Upper lobe of right lung (tissue), 1 donor: ENCODE measurements around the gene TWNK. TPM values are rescaled to one million over a fixed set of nuclear protein-coding genes. Genes with fewer than 3 reads are reported as not detected.
A peak's percentile ranks its signal among the peaks of the same experiment; 100 is the strongest.

Source experiments
- ATAC-seq: fragments of 200-7000 bp; cut with Tn5 transposase; one replicate; pipeline ENCODE4 v1.9.1; 2020; ENCODE audit warnings: mild to moderate bottlenecking, moderate library complexity
- DNase-seq: peaks from one replicate; pipeline ENCODE4 v3.0.0-alpha.2; 2020
- H3K27ac ChIP-seq: fragments of 200-600 bp; one replicate; pipeline ENCODE4 v1.8.0; 2022
- H3K27me3 ChIP-seq: fragments of 200-600 bp; one replicate; pipeline ENCODE4 v1.8.0; 2022; ENCODE audit warnings: mild to moderate bottlenecking
- H3K36me3 ChIP-seq: fragments of 200-600 bp; one replicate; pipeline ENCODE4 v1.8.0; 2022
- H3K4me1 ChIP-seq: fragments of 200-600 bp; one replicate; pipeline ENCODE4 v1.8.0; 2022
- H3K4me3 ChIP-seq: fragments of 200-600 bp; one replicate; pipeline ENCODE4 v1.8.0; 2022; ENCODE audit warnings: mild to moderate bottlenecking
- H3K9me3 ChIP-seq: fragments of 200-600 bp; one replicate; pipeline ENCODE4 v1.8.0; 2022
- CTCF ChIP-seq: fragments of 200-600 bp; IDR thresholded peaks from one replicate; pipeline ENCODE4 v1.8.0; 2022; ENCODE audit warnings: antibody characterized with exemption
- intact Hi-C: fragments of 100-400 bp; cut with DNase I; formaldehyde crosslinking; loops from one replicate; pipeline ENCODE4 v1.11.0; 2022
- total RNA-seq: library from RNA; stranded (reverse); fragmentation: NEBNext Ultra II Directional; extraction: Animal tissue kit (Norgen Biotek cat#: 25700); gene quantifications from one replicate; pipeline ENCODE4 v1.2.1, GENCODE V29; 2021
- donor health status: DM: no; HTN: yes; CAD: no; lungs with severe emphysema.

Gene TWNK
- total RNA-seq, 1 donor from 2014 or later = 6.5 TPM

GRCh38 chr10:100986623-100986951, 756 bp upstream of the TWNK start:
- ATAC-seq (no peak), DNase-seq (no peak)
- Histone ChIP-seq H3K4me3 (peak overlapping the region; percentile 76), H3K27ac (peak overlapping the region; percentile 71), H3K9me3 (no peaks in the 10 kb centered on the region), H3K27me3 (no peaks in the 10 kb centered on the region), H3K4me1 (peaks cover 21% of the 10 kb centered on the region), H3K36me3 (peaks cover 40% of the 10 kb centered on the region)
- intact Hi-C loops = no loop called here
- TF ChIP-seq CTCF = no peak

- peak overlapping the region; percentile 71 for H3K27ac ChIP-seq
- peaks cover 21% of the 10 kb centered on the region for H3K4me1 ChIP-seq
- no peaks in the 10 kb centered on the region for H3K27me3 ChIP-seq
- DNase-seq = no peak
- intact Hi-C loops = no loop called here
- H3K36me3 ChIP-seq = peaks cover 40% of the 10 kb centered on the region
- H3K4me3 ChIP-seq = peak overlapping the region; percentile 76
- TF ChIP-seq CTCF = no peak
- no peaks in the 10 kb centered on the region for H3K9me3 ChIP-seq
- no peak for ATAC-seq
Observed at GRCh38 chr10:100987685-100988049, 324 bp downstream of the TWNK start.

- no peak for TF ChIP-seq CTCF
- DNase-seq = no peak
- Histone ChIP-seq H3K9me3 (no peaks in the 10 kb centered on the region), H3K4me1 (peaks cover 21% of the 10 kb centered on the region), H3K36me3 (peaks cover 40% of the 10 kb centered on the region), H3K27me3 (no peaks in the 10 kb centered on the region), H3K4me3 (peak overlapping the region; percentile 76), H3K27ac (no peak overlapping the region)
- no peak for ATAC-seq
- intact Hi-C loops = no loop called here
Observed at GRCh38 chr10:100988166-100988565, 823 bp downstream of the TWNK start.

- no peaks in the 10 kb centered on the region for H3K9me3 ChIP-seq
- H3K27me3 ChIP-seq = no peaks in the 10 kb centered on the region
- H3K27ac ChIP-seq = no peak overlapping the region
- TF ChIP-seq CTCF = no peak
- DNase-seq (no peak), ATAC-seq (no peak)
- peaks cover 21% of the 10 kb centered on the region for H3K4me1 ChIP-seq
- no peak overlapping the region for H3K4me3 ChIP-seq
- intact Hi-C loops = no loop called here
- peaks cover 37% of the 10 kb centered on the region for H3K36me3 ChIP-seq
Observed at GRCh38 chr10:100989088-100989487, 1.7 kb downstream of the TWNK start.

- H3K36me3 ChIP-seq = peaks cover 27% of the 10 kb centered on the region
- peaks cover 22% of the 10 kb centered on the region for H3K4me1 ChIP-seq
- H3K4me3 ChIP-seq = no peak overlapping the region
- no peak overlapping the region for H3K27ac ChIP-seq
- TF ChIP-seq CTCF = peak; percentile 70
- no peak for DNase-seq
- intact Hi-C loops = no loop called here
- H3K9me3 ChIP-seq = no peaks in the 10 kb centered on the region
- no peaks in the 10 kb centered on the region for H3K27me3 ChIP-seq
- no peak for ATAC-seq
Observed at GRCh38 chr10:100993986-100994708, 6.8 kb downstream of the TWNK start.

GRCh38 chr10:100995181-100995580, 7.8 kb downstream of the TWNK start:
- intact Hi-C loops = no loop called here
- TF ChIP-seq CTCF = no peak
- H3K9me3 ChIP-seq = no peaks in the 10 kb centered on the region
- H3K4me1 ChIP-seq = peaks cover 20% of the 10 kb centered on the region
- no peak for DNase-seq
- no peak overlapping the region for H3K4me3 ChIP-seq
- no peaks in the 10 kb centered on the region for H3K27me3 ChIP-seq
- H3K36me3 ChIP-seq = peaks cover 27% of the 10 kb centered on the region
- no peak for ATAC-seq
- H3K27ac ChIP-seq = no peak overlapping the region
